Measurements from ENCODE around the gene TAF1D.
"Not testable (repeated sequence)": the region's sequence is repeated elsewhere in the genome, so short reads cannot be mapped to it uniquely, and the experiment has no call there.

TAF1D gene, protein sequence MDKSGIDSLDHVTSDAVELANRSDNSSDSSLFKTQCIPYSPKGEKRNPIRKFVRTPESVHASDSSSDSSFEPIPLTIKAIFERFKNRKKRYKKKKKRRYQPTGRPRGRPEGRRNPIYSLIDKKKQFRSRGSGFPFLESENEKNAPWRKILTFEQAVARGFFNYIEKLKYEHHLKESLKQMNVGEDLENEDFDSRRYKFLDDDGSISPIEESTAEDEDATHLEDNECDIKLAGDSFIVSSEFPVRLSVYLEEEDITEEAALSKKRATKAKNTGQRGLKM

DNA sequence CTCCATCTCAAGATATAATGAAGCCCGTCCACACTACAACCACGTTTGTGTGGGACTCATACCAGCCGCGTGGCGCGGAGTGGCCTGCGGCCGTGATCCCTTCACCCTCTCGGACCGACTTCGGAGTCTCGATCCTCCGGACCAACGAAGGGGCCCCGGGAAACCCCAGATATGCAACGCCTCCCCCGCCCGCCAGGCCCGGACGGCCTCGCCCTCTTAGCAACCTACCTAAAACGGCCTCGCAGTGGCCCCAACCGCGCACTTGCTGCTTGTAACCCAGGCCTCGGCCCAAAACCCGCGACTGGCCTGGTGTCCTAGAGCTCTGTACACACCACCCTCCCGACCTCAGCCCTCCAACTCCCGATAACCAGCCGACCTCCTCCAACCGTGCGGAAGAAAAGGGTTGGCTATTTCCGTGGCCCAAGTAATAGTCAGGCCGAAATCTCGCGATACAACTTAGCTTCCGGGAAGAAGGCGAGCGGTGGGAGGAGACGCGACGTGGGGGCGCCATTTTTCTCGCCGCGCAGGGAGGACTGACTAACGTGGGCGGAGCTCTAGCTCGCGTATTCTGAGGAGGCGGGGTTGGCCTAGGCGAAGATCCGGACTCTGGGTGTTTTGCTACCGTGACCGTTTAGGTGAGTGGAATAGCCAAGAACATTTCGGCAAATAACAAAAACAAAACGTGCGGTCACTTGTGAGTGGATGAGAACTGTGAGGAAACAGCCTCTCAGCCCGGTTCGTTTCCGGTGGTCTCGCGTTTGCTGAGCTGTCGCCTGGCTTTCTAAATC lies at the start of gene TAF1D, which contains the start of gene C11orf54:
Gene TAF1D, minus strand, starts transcription at position 402 of the 788 bp plus-strand sequence. CDS start 2,191 bp downstream, outside the sequence.
Gene C11orf54, plus strand, starts transcription at position 579 of the 788 bp plus-strand sequence. CDS start 5,722 bp downstream, outside the sequence.
- DNase-seq (ENCODE audit: low spot score) = peak; percentile 90
- FAIRE-seq = peak; percentile 84

DNA sequence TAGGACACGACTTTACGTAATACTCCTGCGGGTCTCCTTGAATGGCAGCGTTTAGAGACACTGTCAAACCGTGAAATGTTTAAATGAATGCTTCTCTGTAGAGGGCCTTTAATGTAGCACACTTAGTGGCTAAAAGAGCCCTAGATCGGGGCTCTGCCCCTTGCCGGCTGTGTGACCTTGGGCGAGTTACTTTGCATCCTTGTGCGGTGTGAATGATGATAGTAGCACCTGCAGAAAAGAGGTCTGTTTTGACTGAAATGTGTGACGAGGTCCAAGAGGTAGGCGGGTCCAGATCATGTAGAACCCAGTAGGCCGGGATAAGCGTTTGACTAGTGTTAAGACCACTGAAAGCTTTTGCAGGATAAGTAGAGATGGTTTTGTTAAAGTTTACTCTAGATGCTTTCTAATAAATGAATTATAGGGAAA lies 43.7 kb upstream of the TAF1D start:
- DNase-seq (ENCODE audit: low spot score) = no peak
- FAIRE-seq = no peak

DNA sequence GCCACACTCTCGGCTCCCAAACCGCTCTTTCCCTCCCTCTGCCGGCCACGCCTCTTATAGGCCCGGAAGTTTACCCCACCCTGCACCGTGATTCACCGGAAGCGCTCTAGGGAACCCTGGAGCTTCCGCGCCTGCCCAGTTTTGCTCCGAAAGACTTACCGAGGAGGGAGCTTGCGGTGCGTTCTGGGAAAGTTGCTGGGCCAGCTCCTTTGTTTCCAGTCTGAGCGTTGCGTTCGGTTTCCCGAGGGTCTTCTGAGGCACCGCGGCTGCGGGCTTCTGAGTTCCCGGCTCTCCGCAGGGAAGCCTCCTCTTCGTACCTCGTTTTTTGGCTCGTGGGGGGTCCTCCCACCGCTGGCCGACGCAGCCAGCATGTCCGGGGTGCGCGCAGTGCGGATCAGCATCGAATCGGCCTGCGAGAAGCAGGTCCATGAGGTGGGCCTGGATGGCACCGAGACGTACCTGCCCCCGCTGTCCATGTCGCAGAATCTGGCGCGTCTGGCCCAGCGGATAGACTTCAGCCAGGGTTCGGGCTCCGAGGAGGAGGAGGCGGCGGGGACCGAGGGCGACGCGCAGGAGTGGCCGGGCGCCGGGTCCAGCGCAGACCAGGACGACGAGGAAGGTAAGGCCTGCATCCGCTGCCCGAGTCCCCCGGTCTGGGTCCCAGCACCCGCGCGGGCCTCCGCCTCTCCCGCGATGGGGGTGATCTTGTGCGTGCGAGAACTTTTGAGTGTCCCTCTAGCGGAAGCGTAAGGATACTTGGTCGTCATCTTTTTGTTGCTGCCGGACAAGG lies 43.0 kb upstream of the TAF1D start, which contains the start of gene MED17:
Gene MED17, plus strand, starts transcription at position 138 of the 790 bp plus-strand sequence. Its CDS starts 232 bp downstream, at position 370.
- peak; percentile 67 for FAIRE-seq
- DNase-seq (ENCODE audit: low spot score) = peak; percentile 79

DNA sequence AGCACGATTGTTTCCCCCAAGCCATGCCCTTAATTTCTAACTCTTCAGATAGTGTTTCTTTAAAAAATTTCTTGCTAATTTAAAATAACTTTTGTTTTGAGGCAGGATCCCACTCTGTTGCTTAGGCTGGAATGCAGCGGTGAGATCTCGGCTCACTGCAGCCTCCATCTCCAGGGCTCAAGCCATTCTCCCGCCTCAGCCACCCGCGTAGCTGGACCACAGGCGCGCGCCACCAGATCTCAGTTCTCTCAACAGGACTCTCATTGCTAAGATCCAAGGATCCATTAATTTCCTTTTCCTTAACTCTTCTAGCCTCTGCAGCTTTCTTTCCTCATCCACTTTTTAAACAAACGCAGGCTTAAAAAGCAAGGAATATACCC lies 42.5 kb upstream of the TAF1D start:
- FAIRE-seq (no peak), DNase-seq (ENCODE audit: low spot score) (no peak)

DNA sequence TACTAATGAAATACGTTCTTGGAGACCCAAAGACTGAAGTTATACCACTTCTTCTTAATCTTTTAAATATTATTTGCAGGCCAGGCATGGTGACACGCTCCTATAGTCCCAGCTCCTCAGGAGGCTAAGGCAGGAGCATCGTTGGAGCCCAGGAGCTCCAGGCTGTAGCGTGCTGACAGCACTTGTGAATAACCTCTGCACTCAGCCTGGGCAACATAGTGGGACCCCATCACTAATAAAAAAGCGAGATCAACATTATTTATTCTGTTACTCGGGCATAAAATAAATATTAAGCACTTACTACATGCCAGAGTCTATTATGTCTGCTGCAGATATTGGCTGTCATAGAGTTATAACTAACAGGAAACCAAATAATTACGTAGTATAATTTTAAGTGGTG lies 42.1 kb upstream of the TAF1D start:
- FAIRE-seq (no peak), DNase-seq (ENCODE audit: low spot score) (no peak)

DNA sequence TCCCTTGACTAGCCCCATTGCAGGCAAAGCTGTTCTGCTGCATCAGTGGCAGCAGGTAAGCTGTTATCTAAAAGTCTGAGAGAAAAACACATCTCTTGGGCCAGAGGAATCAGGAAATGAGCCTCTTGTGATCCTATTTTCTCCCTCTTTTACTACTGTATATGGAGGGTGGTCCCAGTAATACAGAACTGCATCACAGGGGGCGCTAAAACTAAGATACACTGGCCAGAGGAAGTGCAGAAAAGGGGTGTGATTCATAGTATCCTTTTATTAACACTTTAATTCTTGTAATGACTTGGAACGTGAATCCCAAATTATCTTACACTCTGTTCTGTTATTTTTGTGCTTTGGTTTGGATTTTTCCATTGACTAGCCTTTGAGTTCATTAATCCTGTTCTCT lies 34.0 kb upstream of the TAF1D start:
- DNase-seq (ENCODE audit: low spot score) = no peak
- FAIRE-seq = no peak

DNA sequence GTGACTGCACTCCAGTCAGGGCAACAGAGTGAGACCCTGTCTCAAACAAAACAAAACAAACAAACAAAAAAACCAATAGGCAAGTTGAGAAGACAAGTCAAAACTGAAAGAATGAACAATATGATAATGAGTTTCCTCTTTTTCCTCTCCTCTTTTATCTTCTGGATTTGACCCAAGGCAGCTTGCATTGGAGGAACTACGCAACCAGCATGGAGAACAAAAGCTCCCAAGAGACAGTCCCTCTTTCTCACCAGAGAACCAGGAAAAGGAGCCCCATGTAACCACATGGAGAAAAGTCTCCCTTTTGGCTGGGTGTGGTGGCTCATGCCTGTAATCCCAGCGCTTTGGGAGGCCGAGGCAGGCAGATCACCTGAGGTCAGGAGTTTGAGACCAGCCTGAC lies 33.3 kb upstream of the TAF1D start:
- not testable (repeated sequence) for FAIRE-seq; DNase-seq (ENCODE audit: low spot score)

DNA sequence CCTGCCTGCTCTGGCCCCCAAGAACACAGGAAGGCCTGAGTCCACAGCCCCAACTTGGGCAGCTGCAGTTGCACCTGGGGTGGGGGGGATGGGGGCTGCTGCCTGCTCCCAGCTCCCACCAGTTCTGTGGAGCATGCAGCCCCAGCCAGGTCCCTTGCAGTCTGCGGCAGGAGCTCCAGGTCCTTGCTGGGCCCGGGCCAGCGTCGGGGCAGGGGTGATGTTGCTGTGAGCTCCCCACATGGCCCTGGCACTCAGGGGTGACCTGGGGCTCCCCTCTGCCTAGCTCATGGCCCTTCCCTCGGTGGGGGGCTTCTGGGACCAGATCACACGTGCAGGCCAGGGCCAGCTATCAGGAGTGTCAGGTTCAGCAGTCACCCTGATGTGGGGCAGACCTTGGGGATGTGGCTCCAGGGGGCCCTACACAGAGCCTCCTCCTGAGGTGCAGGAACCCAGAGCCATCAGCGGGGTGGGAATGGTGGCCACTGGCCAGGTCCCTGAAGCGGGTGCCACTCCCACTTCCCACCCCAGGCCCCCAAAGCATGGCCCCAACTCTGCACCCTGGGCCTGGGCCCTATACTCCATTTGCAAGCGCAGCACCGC lies 32.4 kb upstream of the TAF1D start:
- DNase-seq (ENCODE audit: low spot score) = no peak
- no peak for FAIRE-seq

DNA sequence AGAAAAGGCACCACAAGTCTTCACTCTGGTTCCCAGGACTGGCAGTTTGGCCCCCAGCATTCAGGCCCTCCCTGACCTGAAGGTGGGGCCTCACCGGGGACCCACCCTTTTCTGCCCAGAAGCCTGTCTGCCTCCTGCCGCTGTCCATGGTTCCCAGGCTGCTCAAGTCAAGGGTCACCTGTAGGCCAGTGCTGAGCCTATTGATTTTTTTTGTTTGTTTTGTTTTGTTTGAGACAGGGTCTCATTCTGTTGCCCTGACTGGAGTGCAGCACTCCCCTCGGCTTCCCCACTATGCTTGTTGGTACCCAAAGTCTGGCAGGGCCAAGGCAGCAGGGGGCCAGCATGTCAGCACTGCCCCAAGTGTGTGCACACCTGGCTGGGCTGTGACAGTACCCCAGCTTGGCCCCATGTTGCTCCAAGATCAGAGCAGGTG lies 31.8 kb upstream of the TAF1D start:
- no peak for DNase-seq (ENCODE audit: low spot score)
- FAIRE-seq = no peak

DNA sequence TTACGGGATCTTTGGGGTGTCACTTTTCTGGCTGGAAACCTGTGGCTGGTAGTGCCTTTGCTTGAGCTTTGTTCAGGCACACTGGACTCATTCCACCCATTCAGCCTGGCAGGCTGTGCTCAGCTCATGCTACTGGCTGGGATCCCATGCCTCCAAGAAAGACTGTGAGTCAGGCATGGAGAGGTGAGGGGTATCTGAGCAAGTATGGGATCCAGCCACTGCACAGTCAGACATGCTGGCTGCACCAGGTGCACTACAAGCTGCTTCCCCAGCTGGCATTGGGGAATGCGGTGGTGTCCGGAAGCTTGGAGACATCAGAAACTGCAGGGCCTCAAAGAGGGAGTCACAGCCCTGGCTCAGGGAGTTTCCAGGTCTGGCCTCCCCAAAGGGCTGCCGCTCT lies 30.8 kb upstream of the TAF1D start:
- DNase-seq (ENCODE audit: low spot score) (no peak), FAIRE-seq (no peak)

DNA sequence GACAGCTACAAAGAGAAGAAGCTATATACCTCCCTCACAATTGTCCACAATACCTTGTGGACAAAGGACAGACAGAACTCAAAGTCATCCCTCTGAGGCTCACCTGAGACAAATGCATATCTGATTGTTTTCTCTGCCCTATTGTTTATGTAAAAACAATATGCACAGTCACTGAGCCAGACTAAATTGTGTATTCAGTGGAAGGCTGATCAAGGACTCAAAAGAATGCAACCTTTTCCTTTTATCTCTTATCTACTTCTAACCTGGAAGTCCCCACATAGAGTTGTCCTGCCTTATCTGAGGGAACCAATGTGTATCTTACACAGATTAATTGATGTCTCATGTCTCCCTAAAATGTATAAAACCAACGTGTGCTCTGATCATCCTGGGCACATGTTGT lies 28.9 kb upstream of the TAF1D start:
- DNase-seq (ENCODE audit: low spot score) = no peak
- FAIRE-seq = no peak

DNA sequence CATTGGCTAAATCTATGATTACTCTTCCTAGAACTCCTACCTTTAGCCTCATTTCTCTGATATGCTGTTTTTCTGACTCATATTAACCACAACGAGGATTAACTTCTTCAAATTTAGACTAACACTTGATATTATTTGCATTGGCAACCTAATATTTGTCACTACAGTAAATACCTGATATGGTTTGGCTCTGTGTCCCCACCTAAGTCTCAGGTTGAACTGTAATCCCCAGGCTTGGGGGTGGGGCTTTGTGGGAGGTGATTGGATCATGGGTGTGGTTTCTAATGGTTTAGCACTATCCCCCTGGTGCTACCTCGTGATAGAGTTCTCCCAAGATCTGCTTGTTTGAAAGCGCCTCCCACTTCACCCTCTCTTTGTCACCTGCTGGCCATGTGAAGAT lies 25.7 kb upstream of the TAF1D start:
- DNase-seq (ENCODE audit: low spot score) (no peak), FAIRE-seq (no peak)

DNA sequence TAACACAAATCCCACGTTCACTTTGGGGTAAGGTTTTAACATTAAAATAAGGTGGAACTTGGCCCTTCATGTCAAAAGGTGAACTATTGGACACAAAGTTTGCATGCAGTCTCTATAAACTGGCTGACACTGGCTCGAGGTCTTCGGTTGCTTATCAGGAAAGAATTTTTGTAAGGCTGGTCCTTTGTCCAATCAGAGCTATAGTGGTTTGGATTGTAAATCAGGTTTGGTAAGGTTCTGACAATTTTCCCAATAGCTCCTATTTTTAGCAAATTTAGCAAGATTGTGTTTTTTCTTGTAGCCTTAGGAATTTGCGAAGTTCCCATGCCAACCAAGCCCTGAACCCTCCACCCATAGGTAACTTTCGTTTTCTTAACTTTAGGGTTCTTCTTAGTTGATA lies 25.2 kb upstream of the TAF1D start:
- FAIRE-seq (no peak), DNase-seq (ENCODE audit: low spot score) (no peak)

DNA sequence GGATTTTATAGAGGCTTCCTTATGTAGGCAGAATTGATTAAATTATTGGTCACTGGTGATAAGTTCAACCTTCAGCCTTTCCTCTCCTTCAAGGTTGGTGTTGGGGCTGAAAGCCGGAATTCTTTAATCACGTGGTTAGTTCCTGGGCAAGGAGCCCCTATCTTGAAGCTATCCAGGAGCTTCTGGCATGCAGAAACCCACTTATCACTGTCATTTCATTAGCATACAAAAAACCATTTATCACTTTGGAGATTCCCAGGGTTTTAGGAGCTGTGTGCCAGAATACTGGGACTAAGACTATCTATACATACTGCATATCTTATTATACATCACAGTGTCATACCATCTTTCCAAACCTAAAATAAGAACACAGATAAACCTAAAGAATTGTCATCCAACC lies 24.3 kb upstream of the TAF1D start:
- DNase-seq (ENCODE audit: low spot score) (no peak), FAIRE-seq (no peak)

DNA sequence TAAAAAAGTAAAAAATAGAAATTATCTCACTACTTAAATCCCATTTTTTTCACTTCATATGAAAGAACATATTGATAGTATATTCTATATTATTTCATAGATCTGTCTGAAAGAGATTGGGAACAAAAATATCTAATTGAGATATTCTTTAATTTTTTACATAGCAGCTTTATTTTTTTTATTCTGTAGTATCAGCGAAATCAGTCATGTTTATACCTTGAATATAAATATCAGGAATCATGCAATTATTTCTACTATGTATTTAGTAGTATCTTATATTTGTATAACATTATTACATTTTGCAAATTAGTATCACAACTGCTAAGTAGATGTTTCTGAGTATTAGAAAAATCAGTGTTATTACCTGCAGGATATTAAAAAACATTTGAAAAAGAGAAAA lies 20.6 kb upstream of the TAF1D start:
- no peak for DNase-seq (ENCODE audit: low spot score)
- no peak for FAIRE-seq

DNA sequence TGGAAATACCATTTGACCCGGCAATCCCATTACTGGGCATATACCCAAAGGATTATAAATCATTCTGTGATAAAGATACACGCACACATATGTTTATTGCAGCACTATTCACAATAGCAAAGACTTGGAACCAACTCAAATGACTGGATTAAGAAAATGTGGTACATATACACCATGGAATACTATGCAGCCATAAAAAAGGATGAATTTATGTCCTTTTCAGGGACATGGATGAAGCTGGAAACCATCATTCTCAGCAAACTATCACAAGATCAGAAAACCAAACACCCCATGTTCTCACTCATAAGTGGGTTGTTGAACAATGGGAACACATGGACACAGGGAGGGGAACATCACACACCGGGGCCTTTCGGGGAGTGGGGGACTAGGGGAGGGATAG lies 17.8 kb upstream of the TAF1D start:
- DNase-seq (ENCODE audit: low spot score); FAIRE-seq: not testable (repeated sequence)

DNA sequence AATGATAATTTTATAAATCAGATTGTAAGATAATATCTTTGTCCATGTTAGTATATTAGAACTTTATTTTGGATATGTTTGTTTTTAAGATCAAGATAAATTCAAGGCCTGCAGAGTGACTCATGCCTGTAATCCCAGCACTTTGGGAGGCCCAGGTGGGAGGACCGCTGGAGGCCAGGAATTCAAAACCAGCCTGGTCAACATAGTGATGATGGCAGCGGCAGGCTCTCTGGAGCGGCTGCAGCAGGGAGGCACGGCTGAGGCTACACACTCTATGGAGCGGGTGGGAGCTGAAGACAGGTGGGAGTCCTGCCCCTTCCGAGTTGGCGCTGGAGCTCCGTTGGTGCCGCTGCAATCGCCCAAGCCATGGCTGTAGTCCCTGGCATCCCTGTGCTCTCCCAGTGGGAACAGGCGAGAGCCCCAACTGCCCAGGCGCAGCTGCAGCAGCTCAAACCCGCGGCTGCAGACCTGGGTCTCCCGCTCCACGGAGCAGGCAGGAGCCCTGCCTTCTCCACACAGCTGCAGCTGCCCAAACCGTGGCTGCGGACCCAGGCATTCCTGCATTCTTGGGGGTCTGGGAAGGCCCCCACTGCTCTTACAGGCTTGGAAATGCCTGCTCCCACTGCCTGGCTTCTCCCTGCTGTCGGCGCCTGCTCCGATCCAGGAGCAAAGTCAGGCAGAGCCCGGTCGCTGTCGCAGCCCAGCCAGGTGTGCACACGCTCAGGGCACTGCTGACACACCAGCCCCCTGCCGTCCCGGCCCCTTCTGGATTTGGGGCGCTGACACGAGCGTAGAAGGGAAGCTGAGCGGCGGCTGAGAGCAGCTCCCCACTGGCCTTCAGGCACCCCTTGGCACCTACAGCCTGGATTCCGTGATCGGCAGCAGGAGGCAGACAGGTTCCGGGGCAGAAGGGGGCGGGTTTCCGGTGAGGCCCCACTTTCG lies 16.9 kb upstream of the TAF1D start:
- no peak for FAIRE-seq
- no peak for DNase-seq (ENCODE audit: low spot score)

DNA sequence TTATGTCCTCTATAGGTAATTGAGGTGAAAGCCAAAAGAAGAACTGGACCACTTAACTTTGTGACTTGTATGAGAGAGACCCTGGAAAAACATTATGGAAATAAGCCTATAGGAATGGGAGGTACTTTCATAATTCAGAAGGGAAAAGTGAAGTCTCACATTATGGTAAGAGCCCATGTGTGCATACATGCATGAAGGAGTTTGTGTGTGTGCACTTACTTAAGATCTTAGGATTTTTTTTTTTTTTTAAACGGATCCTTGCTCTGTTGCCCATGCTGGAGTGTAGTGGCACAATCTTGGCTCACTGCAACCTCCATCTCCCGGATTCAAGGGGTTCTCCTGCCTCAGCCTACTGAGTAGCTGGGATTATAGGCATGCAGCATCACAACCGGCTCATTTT lies 16.0 kb upstream of the TAF1D start:
- FAIRE-seq = no peak
- DNase-seq (ENCODE audit: low spot score) = no peak

DNA sequence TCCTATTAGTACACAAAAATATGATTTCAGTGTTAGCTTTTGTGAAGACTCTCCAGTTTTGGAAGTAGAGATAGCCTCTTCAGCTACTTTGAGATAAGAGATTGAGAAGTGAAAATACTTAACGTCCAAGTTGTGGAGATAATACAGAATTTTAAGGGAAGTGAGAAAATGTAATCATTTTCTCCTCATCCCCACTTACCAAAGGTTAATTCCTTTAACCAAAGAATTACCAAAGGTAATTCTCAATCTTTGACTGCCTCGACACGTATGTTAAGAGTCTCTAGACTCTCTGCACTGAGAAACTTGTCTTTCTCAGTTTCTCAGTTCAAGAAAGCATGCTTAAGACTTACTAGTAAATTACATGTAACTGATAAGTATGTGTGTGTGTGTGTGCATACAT lies 15.5 kb upstream of the TAF1D start:
- DNase-seq (ENCODE audit: low spot score) (no peak), FAIRE-seq (no peak)

DNA sequence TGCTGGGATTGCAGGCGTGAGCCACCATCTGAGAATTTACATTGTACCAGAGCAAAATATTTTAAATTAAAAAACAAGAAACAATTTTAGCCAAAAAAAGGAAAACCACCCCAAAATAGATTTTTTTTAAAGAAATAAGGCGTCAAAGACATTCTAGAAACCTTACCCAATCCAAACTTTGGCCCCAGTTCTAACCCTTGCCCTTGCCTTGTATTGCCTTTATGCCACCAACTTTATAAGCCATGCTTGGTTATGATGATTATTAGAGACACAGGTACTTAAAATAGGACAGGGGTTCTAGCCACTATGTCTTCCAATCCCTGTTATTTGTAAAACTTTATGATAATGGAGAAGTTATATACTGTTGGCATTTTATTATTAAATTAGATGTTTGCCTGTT lies 11.9 kb upstream of the TAF1D start:
- FAIRE-seq (no peak), DNase-seq (ENCODE audit: low spot score) (no peak)

Data from RCC 7860 (cell line).